ENCODE measurements around the gene HDGFL2. TPM values are rescaled to one million over a fixed set of nuclear protein-coding genes. Genes with fewer than 3 reads are reported as not detected.

HDGFL2 gene
- 25.8 and 34.9 TPM in 2 replicates for total RNA-seq

GRCh38 chr19:4472174-4472974, at the start of gene HDGFL2:
TSS of gene HDGFL2 (plus strand) at chr19:4472297. CDS start at chr19:4472351, 54 bp downstream.

GRCh38 chr19:4457654-4458395, 14.3 kb upstream of the HDGFL2 start, which contains the start of gene UBXN6:
TSS of gene UBXN6 (minus strand) at chr19:4457794. CDS start at chr19:4457697, 97 bp downstream.

GRCh38 chr19:4518345-4519171, 46.5 kb downstream of the HDGFL2 start, which contains the start of gene PLIN4:
TSS of gene PLIN4 (minus strand) at chr19:4518486. CDS start at chr19:4518272, 214 bp downstream.

GRCh38 chr19:4534836-4535658, 63.0 kb downstream of the HDGFL2 start, which contains the start of gene PLIN5:
TSS of gene PLIN5 (minus strand) at chr19:4535224. CDS start at chr19:4534074, 1,150 bp downstream.

GRCh38 chr19:4539693-4540581, 67.8 kb downstream of the HDGFL2 start, which contains the start of gene LRG1:
TSS of gene LRG1 (minus strand) at chr19:4540036. CDS start at chr19:4540013, 23 bp downstream.

Other genes with a start within 250 kb of the HDGFL2 start
- gene EBI3, start 242.8 kb upstream of the HDGFL2 start, total RNA-seq, result 0.96 TPM in 1 of 2 replicates, not detected in the other
- 18.5 and 20.2 TPM in 2 replicates for gene YJU2, start 225.2 kb upstream of the HDGFL2 start, total RNA-seq
- gene SHD, start 193.0 kb upstream of the HDGFL2 start, total RNA-seq, result not detected in 2 replicates
- not detected in 2 replicates for gene TMIGD2, start 169.9 kb upstream of the HDGFL2 start, total RNA-seq
- 1.9 TPM in 1 of 2 replicates, not detected in the other for gene FSD1, start 167.7 kb upstream of the HDGFL2 start, total RNA-seq
- 76.3 and 95.2 TPM in 2 replicates for gene STAP2, start 133.5 kb upstream of the HDGFL2 start, total RNA-seq
- gene MPND, start 128.7 kb upstream of the HDGFL2 start, total RNA-seq, result 2.8 and 4.3 TPM in 2 replicates
- gene SH3GL1, start 71.8 kb upstream of the HDGFL2 start, total RNA-seq, result 34.3 and 43.9 TPM in 2 replicates
- gene CHAF1A, start 69.7 kb upstream of the HDGFL2 start, total RNA-seq, result 3.9 and 4.5 TPM in 2 replicates
- gene UBXN6, start 14.5 kb upstream of the HDGFL2 start, total RNA-seq, result 95.7 and 106 TPM in 2 replicates
- 1.7 and 8.7 TPM in 2 replicates for gene PLIN4, start 46.2 kb downstream of the HDGFL2 start, total RNA-seq
- 0.96 TPM in 1 of 2 replicates, not detected in the other for gene PLIN5, start 62.9 kb downstream of the HDGFL2 start, total RNA-seq
- 0.72 TPM in 1 of 2 replicates, not detected in the other for gene LRG1, start 67.7 kb downstream of the HDGFL2 start, total RNA-seq
- under 0.01 and 0.24 TPM in 2 replicates for gene SEMA6B, start 87.4 kb downstream of the HDGFL2 start, total RNA-seq
- 0.85 and 1.7 TPM in 2 replicates for gene TNFAIP8L1, start 167.2 kb downstream of the HDGFL2 start, total RNA-seq
- gene MYDGF, start 198.0 kb downstream of the HDGFL2 start, total RNA-seq, result 122 and 151 TPM in 2 replicates